Tibial artery (tissue), 4 donors: Measurements from ENCODE around the gene SCN4A.

Experiments used
- DNase-seq, 2 donors: peaks; one replicate each; pipeline ENCODE4 v3.0.0-alpha.2; 2019
- H3K27ac ChIP-seq, 2 donors: fragments of 200-600 bp; sonication (generic) in 1 of 2; 1 replicate in 1 of 2; 2 replicates in 1 of 2; pipeline ENCODE4 v1.5.1; 2018 to 2019; ENCODE audit warnings: mild to moderate bottlenecking in 1 of 2
- H3K27me3 ChIP-seq, 2 donors: fragments of 200-600 bp; sonication (generic) in 1 of 2; one replicate each; pipeline versions ENCODE4 v1.5.1 to v1.6.0; 2016 to 2019
- H3K36me3 ChIP-seq, 3 donors: fragments of 200-600 bp; sonication (generic) in 2 of 3; one replicate each; pipeline ENCODE4 v1.5.1; 2016 to 2019; ENCODE audit warnings: mild to moderate bottlenecking in 2 of 3
- H3K4me1 ChIP-seq, 4 donors: fragments of 200-600 bp; sonication (generic) in 2 of 4; 1 replicate in 3 of 4; 2 replicates in 1 of 4; pipeline ENCODE4 v1.5.1; 2016 to 2019
- H3K4me3 ChIP-seq, 2 donors: fragments of 200-600 bp; sonication (generic) in 1 of 2; 1 replicate in 1 of 2; 2 replicates in 1 of 2; pipeline ENCODE4 v1.5.1; 2018 to 2019; ENCODE audit warnings: mild to moderate bottlenecking in 2 of 2
- H3K9me3 ChIP-seq, 3 donors: fragments of 200-600 bp; sonication (generic) in 1 of 3; one replicate each; pipeline ENCODE4 v1.5.1; 2016 to 2019
- CTCF ChIP-seq, 2 experiments: fragments of 200-600 bp in 1 of 2; fragments of 450-650 bp in 1 of 2; IDR thresholded peaks; one replicate each; pipeline ENCODE4 v1.5.1; 2017 to 2019; ENCODE audit warnings: antibody characterized with exemption in 2 of 2, mild to moderate bottlenecking in 1 of 2, moderate library complexity in 1 of 2
- intact Hi-C: fragments of 100-400 bp; cut with DNase I; formaldehyde crosslinking; loops from one replicate; pipeline ENCODE4 v1.15.0; 2023; ENCODE audit warnings: low total_unique reads

SCN4A gene

GRCh38 chr17:63950940-63951907, 21.5 kb downstream of the SCN4A start:
- H3K4me1 ChIP-seq = peaks cover 0 to 2% (median 0%) of the 10 kb centered on the region in 4 donors
- no peak for TF ChIP-seq CTCF (IDR thresholded peaks at IDR 0.05)

GRCh38 chr17:63949576-63950250, 23.0 kb downstream of the SCN4A start:
- Histone ChIP-seq H3K36me3 (no peaks in the 10 kb centered on the region), H3K27me3 (peaks cover 0 to 58% of the 10 kb centered on the region in 2 donors), H3K4me1 (peaks cover 0 to 2% (median 0%) of the 10 kb centered on the region in 4 donors), H3K9me3 (no peaks in the 10 kb centered on the region), H3K4me3 (no peak overlapping the region), H3K27ac (no peak overlapping the region)
- no peak for DNase-seq
- intact Hi-C loops = no loop called here
- no peak for TF ChIP-seq CTCF (IDR thresholded peaks at IDR 0.05)

More at GRCh38 chr17:63950940-63951907, 21.5 kb downstream of the SCN4A start:
- no peak overlapping the region for H3K4me3 ChIP-seq
- H3K9me3 ChIP-seq = no peaks in the 10 kb centered on the region
- H3K27ac ChIP-seq = no peak overlapping the region
- peaks cover 0 to 56% of the 10 kb centered on the region in 2 donors for H3K27me3 ChIP-seq
- intact Hi-C loops = no loop called here
- DNase-seq = no peak
- no peaks in the 10 kb centered on the region for H3K36me3 ChIP-seq

GRCh38 chr17:63948521-63948920, 24.2 kb downstream of the SCN4A start:
- no peak for TF ChIP-seq CTCF (IDR thresholded peaks at IDR 0.05)
- no peak for DNase-seq
- Histone ChIP-seq H3K4me1 (peaks cover 0 to 2% (median 0%) of the 10 kb centered on the region in 4 donors), H3K27me3 (peaks cover 0 to 55% of the 10 kb centered on the region in 2 donors), H3K9me3 (no peaks in the 10 kb centered on the region), H3K4me3 (no peak overlapping the region), H3K36me3 (no peaks in the 10 kb centered on the region), H3K27ac (no peak overlapping the region)
- intact Hi-C loops = no loop called here

GRCh38 chr17:63947711-63948330, 24.9 kb downstream of the SCN4A start:
- H3K27ac ChIP-seq = no peak overlapping the region
- no peaks in the 10 kb centered on the region for H3K9me3 ChIP-seq
- H3K4me1 ChIP-seq = peaks cover 0 to 2% (median 0%) of the 10 kb centered on the region in 4 donors
- peaks cover 0 to 52% of the 10 kb centered on the region in 2 donors for H3K27me3 ChIP-seq
- DNase-seq = no peak
- no peak overlapping the region for H3K4me3 ChIP-seq
- H3K36me3 ChIP-seq = no peaks in the 10 kb centered on the region
- intact Hi-C loops = no loop called here
- no peak for TF ChIP-seq CTCF (IDR thresholded peaks at IDR 0.05)

- H3K4me3 ChIP-seq = no peak overlapping the region
- H3K27me3 ChIP-seq = peaks cover 0 to 46% of the 10 kb centered on the region in 2 donors
- H3K4me1 ChIP-seq = peaks cover 0 to 2% (median 0%) of the 10 kb centered on the region in 4 donors
- no peak for DNase-seq
- TF ChIP-seq CTCF (IDR thresholded peaks at IDR 0.05) = peak; percentile 51 to 55
- H3K36me3 ChIP-seq = no peaks in the 10 kb centered on the region
- H3K9me3 ChIP-seq = no peaks in the 10 kb centered on the region
- H3K27ac ChIP-seq = no peak overlapping the region
- intact Hi-C loops = no loop called here
These were observed 26.0 kb downstream of the SCN4A start for GRCh38 chr17:63946440-63947363.
